Fibroblast of lung (primary cell): Measurements from ENCODE around the gene AFF4. TPM values are rescaled to one million over a fixed set of nuclear protein-coding genes. Genes with fewer than 3 reads are reported as not detected.

Experiments used
- DNase-seq, 2 donors: peaks; one replicate each; pipeline versions ENCODE4 v3.0.0 to v3.0.0-alpha.2; 2010; ENCODE audit warnings: low read depth in 2 of 2
- H2AFZ ChIP-seq: 2 replicates; pipeline ENCODE4 v1.5.1; 2012; ENCODE audit warnings: low read length, control low read depth, inconsistent platforms
- H3K27ac ChIP-seq: 2 replicates; pipeline ENCODE4 v1.5.1; 2011; ENCODE audit warnings: low read length, control low read depth; ENCODE audit not compliant: insufficient read depth
- H3K27me3 ChIP-seq: 2 replicates; pipeline ENCODE4 v1.5.1; 2011; ENCODE audit warnings: mild to moderate bottlenecking, low read length; ENCODE audit not compliant: control insufficient read depth, insufficient read depth
- H3K36me3 ChIP-seq: 2 replicates; pipeline ENCODE4 v1.5.1; 2011; ENCODE audit warnings: low read length; ENCODE audit not compliant: control insufficient read depth, insufficient read depth
- H3K4me1 ChIP-seq: 2 replicates; pipeline ENCODE4 v1.5.1; 2011; ENCODE audit warnings: low read length; ENCODE audit not compliant: control insufficient read depth, insufficient read depth; ENCODE audit errors: extremely low read depth
- H3K4me2 ChIP-seq: 2 replicates; pipeline ENCODE4 v1.5.1; 2011; ENCODE audit warnings: low read length, control low read depth; ENCODE audit not compliant: insufficient read depth; ENCODE audit errors: extremely low read depth
- H3K4me3 ChIP-seq, 4 experiments: fragments of 200-600 bp in 1 of 4; sonication (generic) in 1 of 4; replicated peaks in 1 of 4; 2 replicates each; pipeline ENCODE4 v1.5.1; 2011 to 2016; ENCODE audit warnings: low read length in 4 of 4, low read depth in 3 of 4, mild to moderate bottlenecking in 3 of 4, control low read depth in 2 of 4, inconsistent platforms in 1 of 4, mixed read lengths in 1 of 4; ENCODE audit not compliant: insufficient read depth in 1 of 4; ENCODE audit errors: control extremely low read depth in 1 of 4
- H3K79me2 ChIP-seq: 2 replicates; pipeline ENCODE4 v1.5.1; 2012; ENCODE audit warnings: mild to moderate bottlenecking, low read length, inconsistent platforms; ENCODE audit not compliant: control insufficient read depth, insufficient read depth
- H3K9ac ChIP-seq: 2 replicates; pipeline ENCODE4 v1.5.1; 2011; ENCODE audit warnings: mild to moderate bottlenecking, low read length, control low read depth; ENCODE audit not compliant: insufficient read depth
- H3K9me3 ChIP-seq: 2 replicates; pipeline ENCODE4 v1.5.1; 2012; ENCODE audit warnings: low read depth, low read length; ENCODE audit not compliant: control insufficient read depth, insufficient read depth
- H4K20me1 ChIP-seq: 2 replicates; pipeline ENCODE4 v1.5.1; 2011; ENCODE audit warnings: low read length; ENCODE audit not compliant: control insufficient read depth, insufficient read depth; ENCODE audit errors: extremely low read depth
- EZH2 ChIP-seq: IDR thresholded peaks from 2 replicates; pipeline ENCODE4 v1.5.1; 2012; ENCODE audit warnings: low read length, control low read depth, mild to moderate bottlenecking; ENCODE audit errors: missing control alignments
- polyA plus RNA-seq, 2 donors: library from polyadenylated mRNA; depleted of rRNA in 1 of 2; stranded (reverse) in 1 of 2; unstranded in 1 of 2; fragments of >200 nt; gene quantifications; 2 replicates each; pipeline ENCODE4 v1.2.1, GENCODE V29; 2011 to 2012; ENCODE audit warnings: missing spikeins in 1 of 2
- total RNA-seq: library from RNA; depleted of rRNA; stranded (reverse); fragments of >200 nt; gene quantifications from 2 replicates; pipeline ENCODE4 v1.2.1, GENCODE V29; 2014
- TF ChIP-seq, protein P1 (sequence below), 2 donors: IDR thresholded peaks in 1 of 2; conservative IDR thresholded peaks in 1 of 2; 1 replicate in 1 of 2; 2 replicates in 1 of 2; pipeline ENCODE4 v1.5.1; 2011 to 2012; ENCODE audit warnings: low read length in 2 of 2, control low read depth in 1 of 2, inconsistent platforms in 1 of 2, low read depth in 1 of 2, mild to moderate bottlenecking in 1 of 2

Gene AFF4
- total and polyA plus RNA-seq, 2 donors (not counting 1 experiment from before 2014, with no cell fraction given), result 54.2 to 73.6 TPM

DNA sequence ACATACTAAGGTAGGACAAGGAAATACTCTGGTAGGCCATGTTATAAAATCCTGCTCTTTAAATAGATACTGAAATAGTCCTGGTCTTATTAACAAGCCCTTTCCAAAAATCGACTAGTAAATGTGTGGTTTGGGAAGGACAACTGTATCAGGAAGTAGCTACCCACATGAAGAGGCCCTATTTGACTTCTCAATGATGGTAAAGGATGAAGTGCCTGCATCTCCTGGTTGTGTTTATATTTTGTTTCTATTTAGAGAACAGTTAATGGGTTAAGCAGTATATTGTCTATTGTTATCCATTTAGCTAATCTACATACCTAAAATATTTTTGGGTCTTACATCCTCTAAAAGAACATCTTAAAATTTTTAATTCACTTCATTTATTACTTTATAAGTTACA lies 109.6 kb downstream of the AFF4 start:
- H3K27ac ChIP-seq, result no peak overlapping the region
- H3K4me3 ChIP-seq, result no peak overlapping the region
- TF ChIP-seq EZH2, result no peak
- TF ChIP-seq, protein P1, sequence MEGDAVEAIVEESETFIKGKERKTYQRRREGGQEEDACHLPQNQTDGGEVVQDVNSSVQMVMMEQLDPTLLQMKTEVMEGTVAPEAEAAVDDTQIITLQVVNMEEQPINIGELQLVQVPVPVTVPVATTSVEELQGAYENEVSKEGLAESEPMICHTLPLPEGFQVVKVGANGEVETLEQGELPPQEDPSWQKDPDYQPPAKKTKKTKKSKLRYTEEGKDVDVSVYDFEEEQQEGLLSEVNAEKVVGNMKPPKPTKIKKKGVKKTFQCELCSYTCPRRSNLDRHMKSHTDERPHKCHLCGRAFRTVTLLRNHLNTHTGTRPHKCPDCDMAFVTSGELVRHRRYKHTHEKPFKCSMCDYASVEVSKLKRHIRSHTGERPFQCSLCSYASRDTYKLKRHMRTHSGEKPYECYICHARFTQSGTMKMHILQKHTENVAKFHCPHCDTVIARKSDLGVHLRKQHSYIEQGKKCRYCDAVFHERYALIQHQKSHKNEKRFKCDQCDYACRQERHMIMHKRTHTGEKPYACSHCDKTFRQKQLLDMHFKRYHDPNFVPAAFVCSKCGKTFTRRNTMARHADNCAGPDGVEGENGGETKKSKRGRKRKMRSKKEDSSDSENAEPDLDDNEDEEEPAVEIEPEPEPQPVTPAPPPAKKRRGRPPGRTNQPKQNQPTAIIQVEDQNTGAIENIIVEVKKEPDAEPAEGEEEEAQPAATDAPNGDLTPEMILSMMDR (conservative IDR thresholded peaks at IDR 0.05 in 1 of 2, IDR thresholded peaks at IDR 0.05 in 1 of 2; ENCODE audit: low read depth in 1 of 2, low read length in 2 of 2), result no peak
- H3K36me3 ChIP-seq, result no peaks in the 10 kb centered on the region
- H3K27me3 ChIP-seq, result no peaks in the 10 kb centered on the region
- DNase-seq, result no peak
- no peaks in the 10 kb centered on the region for H3K79me2 ChIP-seq
- H3K4me2 ChIP-seq, result no peak overlapping the region
- H3K9me3 ChIP-seq, result no peaks in the 10 kb centered on the region
- H2AFZ ChIP-seq, result no peak overlapping the region
- H3K9ac ChIP-seq, result no peak overlapping the region
- no peaks in the 10 kb centered on the region for H3K4me1 ChIP-seq
- no peaks in the 10 kb centered on the region for H4K20me1 ChIP-seq

DNA sequence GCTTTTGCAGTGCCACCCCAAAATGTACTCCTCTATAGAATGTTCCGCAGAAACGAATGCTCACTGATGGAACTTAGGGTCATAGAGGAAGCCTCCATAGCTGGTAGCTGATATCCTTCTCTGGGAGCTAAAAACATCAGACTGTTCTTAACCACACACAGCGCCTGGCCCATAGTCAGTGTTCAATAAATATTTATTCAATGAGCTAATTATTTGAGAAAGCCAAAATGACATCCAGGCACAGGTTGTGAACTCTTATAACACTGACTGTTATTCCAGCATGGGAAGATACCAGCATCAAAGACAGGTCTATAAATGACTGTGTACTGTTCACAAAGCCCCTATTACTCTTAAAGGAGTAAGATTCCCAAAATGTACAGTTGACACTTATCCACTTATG lies 110.1 kb downstream of the AFF4 start:
- H3K27me3 ChIP-seq, result no peaks in the 10 kb centered on the region
- H3K9me3 ChIP-seq, result no peaks in the 10 kb centered on the region
- H3K36me3 ChIP-seq, result no peaks in the 10 kb centered on the region
- no peaks in the 10 kb centered on the region for H3K4me1 ChIP-seq
- TF ChIP-seq, protein P1 (conservative IDR thresholded peaks at IDR 0.05 in 1 of 2, IDR thresholded peaks at IDR 0.05 in 1 of 2; ENCODE audit: low read depth in 1 of 2, low read length in 2 of 2), result no peak
- TF ChIP-seq EZH2, result no peak
- no peaks in the 10 kb centered on the region for H3K79me2 ChIP-seq
- H3K27ac ChIP-seq, result no peak overlapping the region
- H3K4me2 ChIP-seq, result no peak overlapping the region
- no peak overlapping the region for H3K4me3 ChIP-seq
- H4K20me1 ChIP-seq, result no peaks in the 10 kb centered on the region
- H3K9ac ChIP-seq, result no peak overlapping the region
- no peak for DNase-seq
- H2AFZ ChIP-seq, result no peak overlapping the region

DNA sequence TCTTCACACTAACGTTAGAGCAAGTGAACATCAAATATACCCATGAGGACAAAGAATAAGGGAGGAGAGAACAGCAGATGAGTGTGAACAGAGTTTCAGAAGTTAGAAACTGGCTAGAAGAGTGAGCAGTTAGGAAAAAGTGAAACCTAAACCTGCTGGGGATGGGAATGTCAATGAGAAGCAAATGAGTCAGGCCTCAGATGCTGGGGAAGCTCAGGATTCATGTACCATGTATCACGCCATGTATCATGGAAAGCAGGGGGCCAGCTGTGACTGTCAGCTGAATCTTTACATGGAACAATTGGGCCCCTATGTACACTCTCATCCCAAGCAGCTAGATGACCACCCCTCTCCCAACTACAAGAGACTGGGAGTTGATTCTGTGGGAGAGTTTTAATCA lies 113.4 kb downstream of the AFF4 start:
- no peak for TF ChIP-seq EZH2
- TF ChIP-seq, protein P1 (conservative IDR thresholded peaks at IDR 0.05 in 1 of 2, IDR thresholded peaks at IDR 0.05 in 1 of 2; ENCODE audit: low read depth in 1 of 2, low read length in 2 of 2), result no peak
- Histone ChIP-seq H3K9ac (no peak overlapping the region), H4K20me1 (no peaks in the 10 kb centered on the region), H3K27me3 (no peaks in the 10 kb centered on the region), H3K9me3 (no peaks in the 10 kb centered on the region), H3K4me2 (peak overlapping the region; percentile 35), H3K27ac (no peak overlapping the region), H3K4me1 (no peaks in the 10 kb centered on the region), H3K79me2 (no peaks in the 10 kb centered on the region), H3K36me3 (no peaks in the 10 kb centered on the region), H2AFZ (no peak overlapping the region), H3K4me3 (no peak overlapping the region)
- peak in 1 of 2 donors; percentile 55 for DNase-seq
